HL-60 (cell line): Measurements from ENCODE around the gene DAB2IP.

ENCODE experiments used
- DNase-seq, 2 experiments: peaks; one replicate each; pipeline ENCODE4 v3.0.0-alpha.2; 2010 to 2020; ENCODE audit warnings: low read depth in 1 of 2, low spot score in 1 of 2
- H3K27ac ChIP-seq: fragments of 250-450 bp; sonication (Bioruptor Pico); replicated peaks from 2 replicates; pipeline ENCODE4 v1.5.1; 2020; ENCODE audit warnings: mild to moderate bottlenecking, moderate library complexity
- H3K27me3 ChIP-seq: fragments of 250-450 bp; sonication (Bioruptor Pico); 2 replicates; pipeline ENCODE4 v1.5.1; 2021; ENCODE audit warnings: mild to moderate bottlenecking, moderate library complexity; ENCODE audit not compliant: insufficient read depth, poor library complexity, severe bottlenecking
- H3K4me3 ChIP-seq: replicated peaks from 2 replicates; pipeline ENCODE4 v1.5.1; 2011; ENCODE audit warnings: mild to moderate bottlenecking, control low read depth, low read length; ENCODE audit not compliant: insufficient read depth
- CTCF ChIP-seq: IDR thresholded peaks from one replicate; pipeline ENCODE4 v1.5.1; 2011; ENCODE audit warnings: low read length, control low read depth, inconsistent platforms; ENCODE audit not compliant: insufficient read depth
- GABPA ChIP-seq: IDR thresholded peaks from 2 replicates; pipeline ENCODE4 v1.6.1; 2012; ENCODE audit warnings: low read depth
- POLR2AphosphoS5 ChIP-seq: IDR thresholded peaks from 2 replicates; pipeline ENCODE4 v1.6.1; 2012; ENCODE audit warnings: low read depth
- REST ChIP-seq: IDR thresholded peaks from 2 replicates; pipeline ENCODE4 v1.6.1; 2012; ENCODE audit warnings: low read depth; ENCODE audit not compliant: insufficient replicate concordance
- SPI1 ChIP-seq: IDR thresholded peaks from 2 replicates; pipeline ENCODE4 v1.6.1; 2012; ENCODE audit warnings: low read depth, mild to moderate bottlenecking, borderline replicate concordance

Gene DAB2IP

GRCh38 chr9:121725008-121725775 lies 73.8 kb downstream of the DAB2IP start:
- no peak for DNase-seq
- no peaks in the 10 kb centered on the region for H3K27me3 ChIP-seq
- no peak overlapping the region for H3K4me3 ChIP-seq
- TF ChIP-seq SPI1 (no peak), CTCF (no peak), GABPA (no peak), REST (no peak), POLR2AphosphoS5 (no peak)
- H3K27ac ChIP-seq = no peak overlapping the region

GRCh38 chr9:121727295-121728020 lies 76.0 kb downstream of the DAB2IP start:
- Histone ChIP-seq H3K27me3 (no peaks in the 10 kb centered on the region), H3K27ac (no peak overlapping the region), H3K4me3 (no peak overlapping the region)

GRCh38 chr9:121728916-121729315 lies 77.5 kb downstream of the DAB2IP start:
- Histone ChIP-seq H3K27me3 (no peaks in the 10 kb centered on the region), H3K4me3 (no peak overlapping the region), H3K27ac (no peak overlapping the region)
- no peak for TF ChIP-seq POLR2AphosphoS5
- no peak for TF ChIP-seq REST
- TF ChIP-seq GABPA = no peak
- no peak for DNase-seq

More at GRCh38 chr9:121727295-121728020, 76.0 kb downstream of the DAB2IP start:
- TF ChIP-seq REST = no peak
- TF ChIP-seq GABPA = no peak
- no peak for TF ChIP-seq SPI1
- no peak for DNase-seq
